NCI-H1417 (cell line): ENCODE results near the gene ZRANB2.

Experiments
- DNase-seq, 3 experiments: peaks; one replicate each; lab custom pipeline; 2025; lab: John Stamatoyannopoulos, UW

The ZRANB2 gene

GRCh38 chr1:71080739-71081696 is at the start of gene ZRANB2:
ZRANB2 (minus strand) TSS chr1:71081035; CDS start chr1:71080995, 40 bp downstream.
- peak; percentile 95 to 98 (median 97) for DNase-seq

GRCh38 chr1:71128060-71128459 is 47.2 kb upstream of the ZRANB2 start:
- DNase-seq = no peak

DNA sequence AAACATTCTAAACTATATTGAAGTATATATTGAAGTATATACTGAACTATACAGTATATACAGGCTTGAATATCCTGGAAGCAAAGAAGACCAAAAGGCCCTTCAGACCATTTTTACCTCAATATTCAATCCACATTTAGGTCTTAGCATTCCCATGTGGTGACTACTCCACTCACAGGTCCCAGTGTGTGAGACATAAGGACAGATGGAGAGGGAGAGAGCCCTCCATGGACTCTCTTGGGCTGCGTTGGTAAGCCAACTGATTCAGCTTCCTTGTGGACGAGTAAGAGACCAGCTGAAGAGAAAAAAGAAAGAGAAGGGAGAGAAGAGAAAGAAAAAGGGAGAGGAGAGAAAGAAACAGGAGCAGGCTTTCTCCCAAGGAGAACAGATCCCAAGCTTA is 37.3 kb upstream of the ZRANB2 start:
- no peak for DNase-seq

DNA sequence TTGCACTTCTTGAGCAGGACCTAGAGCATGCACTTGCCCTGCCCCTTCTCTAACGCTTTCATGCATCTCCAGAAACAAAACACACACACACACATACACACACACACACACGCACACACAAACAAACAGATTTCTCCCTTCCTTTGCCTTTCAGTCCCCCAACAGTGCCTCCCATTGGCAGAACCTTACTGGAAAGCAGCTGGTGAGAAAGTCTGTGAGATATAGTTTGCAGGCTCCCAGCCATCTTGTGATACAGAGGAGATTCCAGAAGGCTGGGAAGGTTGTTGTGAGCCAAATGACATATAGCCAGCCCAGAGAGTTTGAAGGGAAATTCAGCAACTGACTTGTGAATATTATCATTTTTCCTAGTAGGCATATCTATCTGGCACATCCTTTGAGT is 35.9 kb upstream of the ZRANB2 start:
- DNase-seq = no peak

GRCh38 chr1:71106658-71107322 is 26.0 kb upstream of the ZRANB2 start:
- no peak for DNase-seq

- DNase-seq = no peak
Measured at GRCh38 chr1:71104417-71104816, 23.6 kb upstream of the ZRANB2 start.

DNA sequence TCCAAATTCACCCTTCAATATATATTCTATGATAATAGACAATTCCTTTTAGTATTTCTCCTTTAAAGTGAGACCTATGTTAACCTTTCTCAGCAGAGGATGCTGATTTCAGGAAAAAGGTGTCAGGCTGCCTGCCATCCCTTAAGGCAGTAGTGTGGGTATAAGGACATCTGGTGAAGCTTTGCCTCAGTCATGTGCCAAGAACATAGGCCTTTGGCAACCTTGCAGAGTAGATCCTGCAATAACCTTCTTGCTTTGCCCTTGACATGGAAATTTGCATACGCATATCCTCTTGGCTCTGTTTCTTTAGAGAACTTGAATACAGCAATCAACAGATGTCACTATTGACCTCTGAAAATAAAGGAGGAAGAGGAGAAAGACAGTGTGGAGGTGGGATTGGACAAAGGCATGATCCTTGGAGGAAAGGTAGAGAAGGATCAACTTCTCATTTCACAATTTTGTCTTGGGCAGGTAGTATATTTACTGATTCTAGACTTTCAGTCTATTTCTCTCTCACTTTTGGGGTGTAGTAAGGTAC is 21.1 kb upstream of the ZRANB2 start:
- peak in 1 of 3 experiments; percentile 18 for DNase-seq

DNA sequence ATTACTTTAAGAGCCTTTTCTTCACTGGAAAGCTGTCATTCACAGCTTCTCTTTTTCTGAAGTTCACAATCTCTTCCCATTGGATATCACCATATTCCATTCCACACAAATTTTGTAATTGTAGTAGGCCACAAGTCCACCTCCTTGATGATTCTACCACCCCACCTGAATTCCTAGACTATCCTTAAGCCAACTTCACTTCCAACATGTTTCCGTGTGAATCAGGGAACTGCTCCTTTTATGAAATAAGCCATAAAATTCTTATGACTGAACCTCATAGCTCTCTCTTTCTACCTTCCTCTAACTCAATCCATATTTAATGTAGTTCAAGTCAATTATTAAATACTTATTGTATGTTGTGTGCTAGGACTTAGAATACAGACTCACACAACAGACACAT is 16.6 kb upstream of the ZRANB2 start:
- DNase-seq = no peak

- DNase-seq = no peak
Measured at GRCh38 chr1:71094913-71095312, 14.1 kb upstream of the ZRANB2 start.

DNA sequence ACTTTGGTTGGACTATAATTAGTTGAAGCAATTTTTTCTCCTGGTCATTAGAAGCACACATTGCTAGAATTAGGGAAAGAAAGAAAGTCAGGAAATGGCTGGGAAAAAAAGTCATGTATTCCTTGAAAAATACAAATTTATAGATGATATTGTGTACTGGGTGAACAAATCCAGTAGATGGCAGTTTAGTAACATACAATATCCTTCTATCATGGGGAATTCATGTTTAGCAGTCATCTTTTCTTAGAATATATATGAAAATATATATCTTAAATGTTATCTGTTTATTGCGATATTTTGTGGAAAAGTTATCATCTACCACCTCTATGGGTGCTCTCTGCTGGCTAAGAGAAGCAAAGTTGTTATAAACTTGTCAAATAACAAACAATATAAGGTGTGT is 13.1 kb upstream of the ZRANB2 start:
- peak in 1 of 3 experiments; percentile 80 for DNase-seq

GRCh38 chr1:71089536-71090270 is 8.9 kb upstream of the ZRANB2 start:
- DNase-seq = no peak

- peak in 2 of 3 experiments; percentile 11 to 66 for DNase-seq
Measured at GRCh38 chr1:71088645-71089287, 7.9 kb upstream of the ZRANB2 start.

DNA sequence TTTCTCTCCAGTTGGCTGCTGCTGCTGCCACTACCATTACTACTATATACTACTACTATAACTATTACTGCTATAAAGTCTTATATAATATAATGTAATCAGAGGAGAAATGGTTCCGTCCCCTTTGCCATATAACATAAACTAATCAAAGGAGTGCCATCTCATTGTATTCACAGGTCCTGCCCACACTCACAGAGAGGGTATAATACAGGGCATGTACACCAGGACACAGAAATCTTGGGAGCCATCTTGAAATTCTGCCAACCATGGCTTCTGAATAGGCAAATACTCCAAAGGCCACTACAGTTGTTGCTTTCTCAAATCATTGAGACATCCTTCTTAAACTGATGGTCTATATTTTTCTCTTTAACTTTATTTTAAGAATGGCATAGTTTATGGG is 6.9 kb upstream of the ZRANB2 start:
- DNase-seq = peak in 1 of 3 experiments; percentile 26

DNA sequence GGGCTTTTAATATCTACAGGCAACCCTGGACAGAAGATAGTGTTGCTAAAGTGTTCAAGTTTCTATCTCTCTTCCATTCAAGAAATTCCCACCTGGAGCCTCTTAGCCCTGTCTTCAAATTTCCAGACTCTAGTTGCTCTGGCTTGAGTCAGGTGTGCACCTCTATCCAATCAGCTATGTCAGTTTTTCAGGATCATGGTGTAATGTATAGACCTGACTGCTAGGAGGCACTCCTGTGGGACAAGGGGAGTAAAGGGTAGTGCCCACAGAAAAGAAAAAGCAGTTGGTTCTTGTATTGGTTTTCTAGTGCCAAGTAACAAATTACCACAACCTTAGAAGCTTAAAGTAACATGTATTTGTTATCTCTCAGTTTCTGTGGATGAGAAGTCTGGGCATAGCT is 6.2 kb upstream of the ZRANB2 start:
- no peak for DNase-seq

DNA sequence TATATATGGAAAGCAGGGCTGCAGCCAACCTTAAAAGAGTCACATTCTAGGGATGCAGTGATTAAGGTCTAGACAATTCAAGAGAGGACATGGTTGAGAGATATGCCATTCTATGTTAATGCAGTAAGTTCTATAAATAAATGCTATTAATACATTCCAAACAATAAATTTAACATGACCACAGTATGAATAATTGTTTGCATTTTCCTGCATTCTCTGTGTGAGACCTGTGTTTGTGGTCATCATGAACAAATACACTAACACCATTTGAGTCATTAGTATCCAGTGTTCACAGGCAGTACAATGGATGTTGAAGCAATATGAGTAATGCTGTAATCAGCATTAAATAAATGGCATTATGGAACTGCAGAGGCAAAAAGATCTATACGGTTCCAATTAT is 5.5 kb upstream of the ZRANB2 start:
- DNase-seq = peak in 1 of 3 experiments; percentile 9

DNA sequence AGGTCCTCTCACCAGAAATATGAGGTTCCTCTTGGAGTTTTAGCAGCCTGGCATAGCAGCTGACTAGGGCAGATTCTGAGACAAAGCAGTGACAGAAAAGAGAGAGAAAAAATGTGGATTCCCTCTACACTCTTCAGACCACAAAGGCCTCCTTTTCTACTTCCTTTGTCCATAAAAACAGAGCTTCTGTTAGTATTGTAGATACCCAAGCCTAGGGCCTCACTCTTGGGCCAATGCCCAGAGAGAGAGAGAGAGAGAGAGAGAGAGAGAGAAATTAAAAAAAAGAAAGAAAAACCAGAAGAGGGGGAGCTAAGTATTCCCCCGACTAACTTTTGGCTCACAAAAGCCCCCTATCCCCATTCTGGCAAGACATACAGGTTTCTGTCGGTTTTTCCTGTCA is 2.4 kb upstream of the ZRANB2 start:
- DNase-seq = no peak

DNA sequence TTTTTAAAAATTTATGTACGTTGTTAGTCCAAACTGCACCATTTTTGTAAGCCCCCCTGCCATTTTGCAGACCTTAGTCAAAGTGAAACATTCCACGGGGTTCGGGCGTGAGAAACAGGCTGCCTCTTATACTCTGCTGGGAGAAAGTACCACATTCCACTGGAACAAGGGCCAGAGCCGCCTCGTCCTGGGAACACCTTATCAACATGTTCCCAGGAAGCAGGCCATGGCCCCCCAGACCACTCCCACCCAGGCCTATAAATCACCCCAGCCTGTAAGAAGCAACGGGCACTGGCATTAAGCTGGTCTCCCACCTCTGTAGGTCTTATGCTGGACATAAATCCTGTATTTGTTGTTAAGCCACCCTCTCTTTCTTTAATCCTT is 854 bp upstream of the ZRANB2 start:
- no peak for DNase-seq

GRCh38 chr1:71080230-71080738 is 551 bp downstream of the ZRANB2 start:
- peak in 2 of 3 experiments; percentile 39 to 72 for DNase-seq

DNA sequence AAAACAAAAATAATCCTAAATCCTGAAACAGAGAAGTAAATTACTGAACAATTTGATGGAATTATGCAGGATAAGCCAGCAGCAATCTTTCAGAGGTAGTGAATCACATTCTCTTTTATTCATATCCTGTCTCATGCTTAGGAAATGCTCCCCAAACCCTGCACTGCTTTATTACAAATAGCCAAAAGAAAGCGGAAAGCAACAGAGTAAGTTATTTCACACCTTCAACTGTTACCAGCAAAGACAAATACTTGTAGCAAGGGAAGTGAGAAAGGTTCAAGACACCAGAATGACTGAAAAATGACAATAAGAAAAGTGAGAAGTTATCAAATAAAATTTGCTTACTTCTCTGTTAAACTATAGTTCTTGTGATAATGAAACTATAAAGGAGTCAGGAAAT is 6.2 kb downstream of the ZRANB2 start:
- DNase-seq = no peak

DNA sequence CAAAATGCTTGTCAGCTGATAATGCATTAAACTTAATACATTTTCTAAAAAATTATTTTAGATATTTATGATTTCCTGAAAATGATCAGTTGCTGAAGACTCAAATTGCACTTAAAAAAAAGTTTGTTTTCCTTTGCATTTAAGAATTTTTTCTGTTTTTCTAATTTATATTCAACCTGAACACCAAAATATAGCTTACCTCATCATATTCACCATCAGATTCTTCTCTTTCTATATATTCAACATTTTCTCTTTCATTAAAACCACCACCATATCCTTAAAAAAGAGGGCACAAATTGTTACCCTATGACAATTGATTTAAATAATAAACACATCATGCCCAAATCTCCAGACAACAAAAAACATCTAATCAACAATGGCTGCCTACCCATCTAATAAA is 8.6 kb downstream of the ZRANB2 start:
- DNase-seq = no peak

- DNase-seq = no peak
Measured at GRCh38 chr1:71071720-71072119, 9.1 kb downstream of the ZRANB2 start.
